Measurements from ENCODE around the gene SNAP25.

Gene SNAP25

GRCh38 chr20:10286356-10286755, 67.7 kb downstream of the SNAP25 start:
- TF ChIP-seq CTCF (IDR thresholded peaks at IDR 0.05; ENCODE audit: low read depth, low read length, missing control alignments), result no peak
- no peak overlapping the region for H3K4me3 ChIP-seq (ENCODE audit: low read depth, low read length)
- no peak for DNase-seq (ENCODE audit: low read depth)

GRCh38 chr20:10288421-10288820, 69.8 kb downstream of the SNAP25 start:
- DNase-seq (ENCODE audit: low read depth), result no peak

GRCh38 chr20:10288954-10289646, 70.5 kb downstream of the SNAP25 start:
- TF ChIP-seq CTCF (IDR thresholded peaks at IDR 0.05; ENCODE audit: low read depth, low read length, missing control alignments), result no peak
- no peak overlapping the region for H3K4me3 ChIP-seq (ENCODE audit: low read depth, low read length)
- no peak for DNase-seq (ENCODE audit: low read depth)

More at GRCh38 chr20:10288421-10288820, 69.8 kb downstream of the SNAP25 start:
- H3K4me3 ChIP-seq (ENCODE audit: low read depth, low read length), result no peak overlapping the region
- TF ChIP-seq CTCF (IDR thresholded peaks at IDR 0.05; ENCODE audit: low read depth, low read length, missing control alignments), result no peak

GRCh38 chr20:10291568-10292248, 73.1 kb downstream of the SNAP25 start:
- no peak overlapping the region for H3K4me3 ChIP-seq (ENCODE audit: low read depth, low read length)
- DNase-seq (ENCODE audit: low read depth), result no peak
- no peak for TF ChIP-seq CTCF (IDR thresholded peaks at IDR 0.05; ENCODE audit: low read depth, low read length, missing control alignments)

- no peak for TF ChIP-seq CTCF (IDR thresholded peaks at IDR 0.05; ENCODE audit: low read depth, low read length, missing control alignments)
Observed at GRCh38 chr20:10297223-10297622, 78.6 kb downstream of the SNAP25 start.

GRCh38 chr20:10297684-10298240, 79.1 kb downstream of the SNAP25 start:
- no peak for DNase-seq (ENCODE audit: low read depth)
- no peak overlapping the region for H3K4me3 ChIP-seq (ENCODE audit: low read depth, low read length)
- no peak for TF ChIP-seq CTCF (IDR thresholded peaks at IDR 0.05; ENCODE audit: low read depth, low read length, missing control alignments)

More at GRCh38 chr20:10297223-10297622, 78.6 kb downstream of the SNAP25 start:
- H3K4me3 ChIP-seq (ENCODE audit: low read depth, low read length), result no peak overlapping the region
- no peak for DNase-seq (ENCODE audit: low read depth)

Measured in GM12864 (cell line).